ENCODE results near the gene MLX.

GRCh38 chr17:42537826-42538451 lies 29.0 kb upstream of the MLX start:
- TF ChIP-seq CTCF (IDR thresholded peaks at IDR 0.05; ENCODE audit: low read depth, low read length, poor library complexity, severe bottlenecking) (no peak), EZH2phosphoT487 (IDR thresholded peaks at IDR 0.05; ENCODE audit: borderline replicate concordance, low read length) (no peak)

Data from DOHH2 (cell line).